ENCODE data around the gene SIDT1. TPM values are rescaled to one million over a fixed set of nuclear protein-coding genes. Genes with fewer than 3 reads are reported as not detected.
A peak's percentile ranks its signal among the peaks of the same experiment; 100 is the strongest.

Gene SIDT1
- total RNA-seq, 4 donors from 2014 or later = 62.5 to 116 (median 91.6) TPM

DNA sequence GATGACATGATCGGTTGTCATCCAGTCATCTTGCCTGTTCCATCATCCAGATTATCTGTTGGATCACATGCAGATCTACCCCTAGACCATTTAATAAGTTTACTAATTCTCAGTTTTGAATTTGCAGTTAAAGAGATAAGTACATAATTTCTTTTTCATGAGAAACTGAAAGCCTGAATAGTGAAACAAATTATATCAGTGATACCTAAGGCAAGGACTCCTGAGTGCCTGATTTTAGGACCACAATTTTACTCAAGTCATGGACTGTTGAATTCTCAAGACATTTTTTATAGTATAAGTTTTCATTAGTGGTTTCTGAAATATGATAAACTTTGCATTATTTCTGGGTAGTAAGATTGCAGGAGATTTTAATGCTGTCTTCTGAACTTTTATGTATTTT is 13.2 kb downstream of the SIDT1 start:
- Histone ChIP-seq H3K36me3 (no peaks in the 10 kb centered on the region), H3K27me3 (no peaks in the 10 kb centered on the region)
- DNase-seq = no peak

GRCh38 chr3:113546414-113546893 is 14.1 kb downstream of the SIDT1 start:
- H3K36me3 ChIP-seq = no peaks in the 10 kb centered on the region
- no peak for DNase-seq
- H3K4me1 ChIP-seq = no peaks in the 10 kb centered on the region
- no peak overlapping the region for H3K4me3 ChIP-seq
- H3K27ac ChIP-seq = no peak overlapping the region
- H3K9me3 ChIP-seq = no peaks in the 10 kb centered on the region
- no peak for TF ChIP-seq CTCF (IDR thresholded peaks at IDR 0.05)
- H3K27me3 ChIP-seq = no peaks in the 10 kb centered on the region

More for the DNA sequence above, 13.2 kb downstream of the SIDT1 start:
- TF ChIP-seq CTCF (IDR thresholded peaks at IDR 0.05) (no peak), POLR2A (IDR thresholded peaks at IDR 0.05) (no peak)
- no peaks in the 10 kb centered on the region for H3K4me1 ChIP-seq
- no peaks in the 10 kb centered on the region for H3K9me3 ChIP-seq
- no peak overlapping the region for H3K27ac ChIP-seq
- H3K4me3 ChIP-seq = no peak overlapping the region

DNA sequence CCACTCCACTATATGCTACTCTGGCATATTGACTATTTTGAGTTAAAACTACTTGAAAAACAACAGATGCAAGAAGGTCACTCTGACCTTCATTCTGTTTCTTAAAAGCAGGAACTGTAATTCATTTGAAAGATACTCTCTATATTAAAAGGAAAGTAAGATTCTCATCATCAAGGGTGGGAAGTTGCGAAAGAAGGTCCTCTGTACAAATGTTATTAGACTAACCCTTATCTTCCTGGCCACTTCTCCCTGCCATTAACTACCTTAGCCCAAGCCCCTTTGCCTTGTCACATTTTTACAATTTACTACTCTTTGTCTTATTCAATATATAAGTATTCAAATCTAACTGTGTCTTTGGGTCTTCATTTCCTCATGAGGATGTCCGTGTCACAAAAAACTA is 16.1 kb downstream of the SIDT1 start:
- no peaks in the 10 kb centered on the region for H3K4me1 ChIP-seq
- TF ChIP-seq POLR2A (IDR thresholded peaks at IDR 0.05) = no peak
- TF ChIP-seq CTCF (IDR thresholded peaks at IDR 0.05) = no peak
- H3K27ac ChIP-seq = no peak overlapping the region

GRCh38 chr3:113551820-113552219 is 19.5 kb downstream of the SIDT1 start:
- H3K36me3 ChIP-seq = no peaks in the 10 kb centered on the region
- TF ChIP-seq CTCF (IDR thresholded peaks at IDR 0.05) (no peak), POLR2A (IDR thresholded peaks at IDR 0.05) (no peak)
- no peak for DNase-seq
- no peaks in the 10 kb centered on the region for H3K27me3 ChIP-seq
- H3K4me3 ChIP-seq = no peak overlapping the region
- H3K27ac ChIP-seq = no peak overlapping the region
- no peaks in the 10 kb centered on the region for H3K9me3 ChIP-seq
- no peaks in the 10 kb centered on the region for H3K4me1 ChIP-seq

More for the DNA sequence above, 16.1 kb downstream of the SIDT1 start:
- Histone ChIP-seq H3K4me3 (no peak overlapping the region), H3K36me3 (no peaks in the 10 kb centered on the region), H3K9me3 (no peaks in the 10 kb centered on the region), H3K27me3 (no peaks in the 10 kb centered on the region)
- DNase-seq = no peak

- Histone ChIP-seq H3K27ac (no peak overlapping the region), H3K9me3 (no peaks in the 10 kb centered on the region), H3K27me3 (no peaks in the 10 kb centered on the region), H3K36me3 (no peaks in the 10 kb centered on the region), H3K4me1 (no peaks in the 10 kb centered on the region), H3K4me3 (no peak overlapping the region)
- no peak for TF ChIP-seq POLR2A (IDR thresholded peaks at IDR 0.05)
- TF ChIP-seq CTCF (IDR thresholded peaks at IDR 0.05) = peak in 3 of 6 experiments; percentile 6 to 13 (median 9)
- DNase-seq = no peak
Measured at GRCh38 chr3:113552851-113553250, 20.5 kb downstream of the SIDT1 start.

DNA sequence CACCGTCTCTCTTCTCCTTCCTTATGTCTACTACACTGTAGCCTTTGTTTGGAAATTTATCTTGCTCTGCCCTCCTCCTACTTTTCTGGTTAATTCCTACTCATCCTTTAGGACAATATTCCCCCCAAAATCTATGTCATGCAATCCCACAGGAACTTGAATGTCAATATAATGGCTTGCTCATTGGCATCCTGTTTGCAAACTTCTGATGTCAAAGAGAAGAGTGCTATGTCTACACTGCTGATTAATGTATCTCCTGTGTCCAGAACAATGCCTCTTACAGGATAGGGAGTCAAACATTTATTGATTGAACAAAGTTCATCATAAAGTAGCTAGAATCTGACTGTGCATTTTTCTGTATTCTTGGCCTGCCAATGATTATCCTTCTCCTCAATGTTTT is 22.8 kb downstream of the SIDT1 start:
- Histone ChIP-seq H3K4me3 (no peak overlapping the region), H3K27ac (no peak overlapping the region), H3K9me3 (no peaks in the 10 kb centered on the region), H3K4me1 (no peaks in the 10 kb centered on the region), H3K27me3 (no peaks in the 10 kb centered on the region), H3K36me3 (no peaks in the 10 kb centered on the region)
- no peak for DNase-seq
- TF ChIP-seq CTCF (IDR thresholded peaks at IDR 0.05) = no peak
- no peak for TF ChIP-seq POLR2A (IDR thresholded peaks at IDR 0.05)
